NCI-H128 (cell line): ENCODE measurements around the gene CA10.
A peak's percentile ranks its signal among the peaks of the same experiment; 100 is the strongest.

ENCODE experiments used
- DNase-seq: peaks from one replicate; lab custom pipeline; 2025; ENCODE audit not compliant: unreplicated experiment; lab: John Stamatoyannopoulos, UW

CA10 gene

GRCh38 chr17:52158450-52159042, at the start of gene CA10:
TSS of gene CA10 (minus strand) at chr17:52158714.
- peak; percentile 21 for DNase-seq

- DNase-seq: no peak
These were observed 49.3 kb upstream of the CA10 start for GRCh38 chr17:52207796-52208195.

GRCh38 chr17:52202520-52203080, 44.1 kb upstream of the CA10 start:
- DNase-seq: no peak

- no peak for DNase-seq
These were observed 43.4 kb upstream of the CA10 start for GRCh38 chr17:52201767-52202519.

DNA sequence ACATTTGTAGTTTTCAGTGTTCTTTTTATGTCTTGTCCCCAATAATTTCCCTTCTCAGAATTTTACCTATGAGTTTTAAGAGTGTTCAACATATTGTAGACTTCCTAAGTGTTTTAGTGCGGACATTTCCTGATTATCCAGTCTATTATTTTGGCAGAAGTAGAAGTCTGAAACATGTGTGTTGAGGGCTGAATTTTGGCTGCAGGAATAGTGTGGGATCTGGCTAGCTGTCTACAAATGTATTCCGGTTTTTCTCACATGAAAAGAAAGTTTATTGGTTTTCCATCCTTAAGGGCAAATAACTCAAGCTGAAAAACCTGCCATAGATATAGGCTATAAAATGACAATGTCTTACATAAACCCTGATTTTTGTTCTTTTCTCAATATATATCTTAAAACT, 33.0 kb upstream of the CA10 start:
- no peak for DNase-seq

DNA sequence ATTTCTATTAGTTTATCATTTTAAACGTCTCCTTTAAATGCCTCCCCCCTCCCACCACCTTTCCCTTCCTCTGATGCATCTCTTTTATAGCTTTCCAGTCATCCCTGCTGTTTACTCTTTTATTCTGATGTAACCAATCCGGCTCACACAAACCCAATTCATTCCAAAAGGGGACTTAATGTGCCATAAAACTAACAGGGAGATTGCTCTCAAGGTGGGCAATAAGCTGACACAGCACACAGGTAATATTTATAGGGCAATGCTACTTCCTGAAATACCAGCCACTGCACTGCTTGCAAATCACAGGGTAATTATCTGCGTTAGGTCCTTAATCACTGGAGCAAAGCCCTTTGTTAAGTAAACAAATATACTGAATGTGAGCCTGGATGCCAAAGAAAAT, 23.3 kb upstream of the CA10 start:
- DNase-seq: peak; percentile 9

GRCh38 chr17:52178012-52178411, 19.5 kb upstream of the CA10 start:
- DNase-seq: no peak

DNA sequence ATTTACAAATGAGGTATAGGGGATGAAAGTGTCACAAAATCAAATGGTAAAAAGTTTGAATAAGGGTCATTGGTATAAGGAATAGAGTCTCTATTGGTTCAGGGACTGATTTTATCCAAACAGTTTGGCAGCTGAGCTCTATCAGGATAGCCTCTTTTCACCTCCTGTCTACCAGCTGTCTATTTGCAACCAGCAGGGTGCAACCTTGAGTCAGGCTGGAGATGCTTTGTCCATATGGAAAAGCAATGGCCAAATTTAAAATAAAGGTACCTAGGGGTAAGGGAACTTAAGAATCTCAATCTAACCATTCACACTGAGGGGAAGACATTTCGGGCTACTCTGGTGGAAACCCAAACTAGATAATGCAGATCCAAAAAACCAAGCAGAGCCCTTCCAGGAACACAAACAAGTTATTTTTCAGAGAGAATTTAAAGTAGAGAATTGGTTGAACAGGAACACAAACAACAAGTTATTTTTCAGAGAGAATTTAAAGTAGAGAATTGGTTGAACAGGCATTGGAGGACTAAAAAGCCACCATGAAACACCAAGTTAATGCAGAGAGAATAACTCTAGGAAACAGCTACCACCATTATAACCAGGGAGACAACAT, 12.6 kb upstream of the CA10 start:
- DNase-seq: peak; percentile 4

DNA sequence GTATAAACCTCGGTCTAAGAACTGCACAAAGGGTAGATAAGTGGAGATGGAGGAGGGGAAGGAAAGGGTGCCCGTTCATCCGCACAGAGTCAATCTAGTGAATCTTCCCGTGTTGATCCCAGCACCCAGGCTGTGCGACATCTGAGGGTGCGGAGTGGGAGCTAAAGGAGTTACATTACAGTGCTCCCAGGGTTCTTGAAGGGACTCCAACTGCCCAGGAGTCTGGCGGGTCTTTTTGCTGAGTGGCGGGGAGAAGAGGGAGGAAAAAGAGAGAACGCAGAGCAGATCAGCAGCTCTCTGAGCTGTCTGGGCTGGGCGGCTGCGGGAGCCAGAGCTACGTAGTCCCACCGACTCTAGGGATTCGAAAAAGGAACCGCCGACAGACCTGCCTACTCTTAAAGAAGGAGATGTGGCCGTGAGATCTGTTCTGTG, 1.6 kb upstream of the CA10 start:
- no peak for DNase-seq

DNA sequence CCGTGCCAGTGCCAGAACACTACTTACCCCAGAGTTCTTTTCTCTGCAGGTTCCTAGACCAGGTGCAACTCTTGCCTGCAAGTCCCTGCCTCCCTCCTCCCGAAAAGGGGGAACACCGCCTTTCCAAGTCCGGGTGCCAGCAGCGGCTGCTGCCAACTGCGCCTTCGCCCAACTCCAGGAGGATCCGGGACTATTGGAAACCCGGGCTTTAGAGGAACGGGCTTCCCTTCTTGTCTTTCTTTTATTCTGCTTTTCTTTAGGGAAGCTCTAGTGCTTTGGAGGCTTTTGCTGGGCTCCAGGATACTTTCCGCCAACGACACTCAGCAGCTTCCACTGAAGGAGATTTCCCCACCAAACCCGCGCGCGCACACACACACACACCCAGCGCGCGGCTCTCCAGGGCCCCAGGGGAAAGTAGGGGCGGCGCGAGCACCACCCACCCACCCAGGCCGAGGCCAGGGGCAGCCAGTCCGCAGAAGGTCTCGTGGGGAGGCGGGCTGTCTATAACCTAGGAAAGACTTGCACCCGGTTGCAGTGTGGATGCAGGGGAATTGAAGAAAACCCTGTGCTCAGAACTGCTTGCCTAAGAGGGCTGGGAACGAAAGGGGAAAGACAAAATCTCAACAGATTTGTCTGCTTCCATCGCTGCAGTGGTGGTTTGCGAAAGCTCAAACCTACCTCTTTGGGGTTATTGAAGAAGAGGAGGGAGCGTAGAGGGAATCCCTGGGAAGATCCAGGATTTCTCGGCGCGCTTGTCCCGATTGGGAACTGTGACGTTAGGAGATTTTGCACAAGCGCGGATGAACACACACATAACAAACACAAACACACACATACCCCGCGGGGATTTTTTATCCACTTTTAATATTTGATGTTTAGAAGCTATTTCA, 977 bp upstream of the CA10 start:
- no peak for DNase-seq

- DNase-seq: no peak
These were observed 688 bp downstream of the CA10 start for GRCh38 chr17:52157603-52158449.

DNA sequence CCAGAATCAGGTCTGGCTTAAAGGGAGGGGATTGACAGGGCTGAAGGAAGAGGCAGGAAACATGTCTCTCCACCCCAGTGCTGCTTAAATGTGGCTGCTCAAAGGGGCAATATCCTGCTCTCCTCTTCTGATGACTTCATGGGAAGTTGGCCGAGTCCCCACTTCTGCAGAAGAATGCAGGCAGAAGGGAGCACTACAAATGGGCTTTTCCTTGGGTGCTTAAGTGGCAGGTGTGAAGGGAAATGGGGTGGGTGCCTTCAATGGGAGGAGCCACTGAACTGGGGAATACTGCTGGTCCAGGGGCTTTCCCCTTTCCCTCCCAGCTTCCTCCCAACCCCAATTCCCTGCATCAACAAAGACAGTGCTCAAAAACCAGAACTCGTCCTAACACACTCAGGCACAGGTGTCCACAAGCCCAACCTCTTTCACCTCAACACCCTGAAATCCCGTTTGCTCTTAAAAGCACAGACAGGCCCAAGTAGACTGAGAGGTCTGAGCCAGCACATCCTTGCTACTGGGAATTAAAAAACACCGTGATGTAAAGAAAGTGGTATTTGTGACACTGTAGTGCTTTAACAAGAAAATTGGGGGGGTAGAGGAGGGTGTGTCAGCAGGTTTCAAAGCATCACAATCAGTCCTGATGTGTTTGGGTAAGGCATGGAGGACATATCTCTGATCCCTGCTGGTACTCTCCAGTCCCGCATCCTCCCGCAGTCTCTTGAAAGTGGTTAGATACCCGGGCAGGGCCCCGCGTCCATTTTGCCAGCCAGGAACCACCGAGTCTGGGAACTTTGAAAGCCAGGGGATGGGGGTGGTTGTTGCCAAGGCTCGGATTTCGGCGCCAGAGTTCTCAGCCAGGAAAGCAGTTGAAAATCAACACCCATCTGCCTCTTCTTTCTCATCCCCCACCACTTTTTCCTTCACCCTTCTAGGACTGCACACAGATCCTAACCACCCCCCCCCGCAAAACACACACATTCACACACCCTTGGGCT, 1.6 kb downstream of the CA10 start:
- DNase-seq: no peak

- DNase-seq: no peak
These were observed 3.2 kb downstream of the CA10 start for GRCh38 chr17:52155301-52155700.

GRCh38 chr17:52154466-52154865, 4.0 kb downstream of the CA10 start:
- no peak for DNase-seq

GRCh38 chr17:52150935-52151334, 7.6 kb downstream of the CA10 start:
- DNase-seq: no peak

DNA sequence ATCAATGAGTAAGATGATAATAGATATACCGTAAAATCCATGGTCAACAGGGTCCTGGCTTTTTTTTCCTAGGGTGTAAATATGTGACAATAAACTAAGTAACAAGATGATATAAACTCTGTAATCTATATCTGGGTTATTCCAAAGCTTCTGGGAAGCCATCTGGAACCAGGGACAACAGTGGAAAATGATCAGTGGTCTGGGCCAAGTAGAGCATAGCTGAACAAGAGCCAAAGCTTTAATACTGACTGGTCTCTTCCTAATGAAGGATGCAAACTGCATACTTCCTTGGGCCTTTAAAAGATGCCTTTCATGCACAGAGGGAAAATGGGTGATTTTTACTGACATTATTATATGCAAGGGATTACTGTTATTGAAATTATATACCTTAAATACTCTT, 8.9 kb downstream of the CA10 start:
- no peak for DNase-seq

GRCh38 chr17:52148969-52149351, 9.6 kb downstream of the CA10 start:
- DNase-seq: no peak

- DNase-seq: no peak
These were observed 10.1 kb downstream of the CA10 start for GRCh38 chr17:52148288-52148968.
